ENCODE results near the gene TSPAN7. TPM values are rescaled to one million over a fixed set of nuclear protein-coding genes. Genes with fewer than 3 reads are reported as not detected.
A peak's percentile ranks its signal among the peaks of the same experiment; 100 is the strongest.

The TSPAN7 gene
- total and polyA plus RNA-seq, 2 of the 8 experiments (the other 6 are each of a cell fraction or from before 2014, with no cell fraction given) = 32.1 to 37.7 TPM

- no peaks in the 10 kb centered on the region for H3K9me3 ChIP-seq (ENCODE audit: insufficient read depth in 2 of 2, low read depth in 1 of 2, low read length in 1 of 2)
- no peak for DNase-seq (ENCODE audit: low read depth in 1 of 2, low spot score in 2 of 2)
- H3K23me2 ChIP-seq (ENCODE audit: low read depth, low read length) = no peaks in the 10 kb centered on the region
- no peak overlapping the region for H4K91ac ChIP-seq (replicated peaks; ENCODE audit: insufficient read length, low read length)
- H2AFZ ChIP-seq (ENCODE audit: low read length) = no peak overlapping the region
- no peak overlapping the region for H4K5ac ChIP-seq (ENCODE audit: insufficient read length, low read depth, low read length)
- no peak overlapping the region for H3K23ac ChIP-seq (ENCODE audit: insufficient read length)
- no peaks in the 10 kb centered on the region for H3K79me1 ChIP-seq (ENCODE audit: low read depth, low read length)
- H2BK15ac ChIP-seq (ENCODE audit: low read length) = no peak overlapping the region
- no peak overlapping the region for H2BK12ac ChIP-seq (ENCODE audit: low read depth, low read length)
- H3K4me2 ChIP-seq (ENCODE audit: insufficient read depth in 1 of 2, low read depth in 2 of 2, low read length in 2 of 2) = no peak overlapping the region
- no peak overlapping the region for H2BK5ac ChIP-seq (ENCODE audit: low read depth, low read length)
- no peaks in the 10 kb centered on the region for H3K79me2 ChIP-seq (ENCODE audit: control insufficient read depth in 1 of 2, insufficient read depth in 2 of 2, low read length in 2 of 2)
- no peaks in the 10 kb centered on the region for H3K36me3 ChIP-seq (ENCODE audit: control insufficient read depth in 2 of 4, insufficient read depth in 4 of 4, low read length in 3 of 4)
- 50% methylated on average over 5 of the region's 5 CpGs; no CpG with 5 or more reads in 1 of the 2 experiments for WGBS, 2 experiments (ENCODE audit: extremely low coverage in 1 of 2, insufficient coverage in 1 of 2, insufficient read length in 1 of 2, insufficient replicate concordance in 2 of 2, low coverage in 1 of 2, low lambda C conversion rate in 2 of 2, missing lambda C conversion rate in 1 of 2)
- H3K14ac ChIP-seq (ENCODE audit: insufficient read length) = no peak overlapping the region
- ChIA-PET CTCF (ENCODE audit: partially characterized antibody) (interaction anchor here (0.6 to 2.0 kb wide), 11 partner anchors 9 to 488 kb away, joined by 3 to 5 read pairs (median 3); no protein-coding TSS in a partner anchor), POLR2A (ENCODE audit: partially characterized antibody) (no interaction called here)
- H3K9ac ChIP-seq (replicated peaks in 1 of 4; ENCODE audit: extremely low read depth in 1 of 4, low read depth in 3 of 4, low read length in 3 of 4) = no peak overlapping the region
- no peaks in the 10 kb centered on the region for H4K20me1 ChIP-seq (replicated peaks in 1 of 2; ENCODE audit: control insufficient read depth in 1 of 2, insufficient read depth in 2 of 2, low read length in 2 of 2)
- no peak overlapping the region for H4K8ac ChIP-seq (ENCODE audit: extremely low read depth, insufficient read depth, low read length)
- no peaks in the 10 kb centered on the region for H3K27me3 ChIP-seq (replicated peaks in 1 of 4; ENCODE audit: control insufficient read depth in 3 of 4, extremely low read depth in 1 of 4, insufficient read depth in 3 of 4, low read length in 3 of 4)
- H3K27ac ChIP-seq (ENCODE audit: low read depth, low read length) = no peak overlapping the region
- H3K4me1 ChIP-seq (replicated peaks in 1 of 4; ENCODE audit: control insufficient read depth in 3 of 4, insufficient read depth in 4 of 4, low read length in 3 of 4) = no peaks in the 10 kb centered on the region
- H3K4ac ChIP-seq (replicated peaks; ENCODE audit: insufficient read length, low read depth, low read length) = no peak overlapping the region
- H3K56ac ChIP-seq (replicated peaks; ENCODE audit: insufficient read length, low read depth, low read length) = no peak overlapping the region
- no peak overlapping the region for H3K4me3 ChIP-seq (ENCODE audit: extremely low read depth in 1 of 4, insufficient read depth in 2 of 4, low read depth in 3 of 4, low read length in 4 of 4)
- TF ChIP-seq RAD21 (IDR thresholded peaks at IDR 0.05 in 1 of 2, conservative IDR thresholded peaks at IDR 0.05 in 1 of 2; ENCODE audit: low read depth in 2 of 2, low read length in 2 of 2) = peak; percentile 66 to 71
- TF ChIP-seq CTCF (IDR thresholded peaks at IDR 0.05; ENCODE audit: control extremely low read depth in 1 of 3, insufficient read depth in 1 of 3, low read depth in 1 of 3, low read length in 3 of 3) = peak in 2 of 3 experiments; percentile 29 to 34; a peak in 2 of 4 replicates
- no peak for TF ChIP-seq ASH2L (IDR thresholded peaks at IDR 0.05; ENCODE audit: low read length)
- H3K18ac ChIP-seq (ENCODE audit: extremely low read depth, low read length) = no peak overlapping the region
- FAIRE-seq = peak; percentile 90
- H2BK20ac ChIP-seq (ENCODE audit: low read length) = no peak overlapping the region
- no peak overlapping the region for H2BK120ac ChIP-seq (replicated peaks; ENCODE audit: low read depth, low read length)
- H2AK5ac ChIP-seq (ENCODE audit: low read depth, low read length) = no peak overlapping the region
Observed at GRCh38 chrX:38664285-38664684, 102.9 kb downstream of the TSPAN7 start.

Measured in H1 (cell line).